RKO (cell line): ENCODE data around the gene B9D1.
"Not testable (repeated sequence)": the region's sequence is repeated elsewhere in the genome, so short reads cannot be mapped to it uniquely, and the experiment has no call there.

Experiments used
- DNase-seq: peaks from one replicate; pipeline ENCODE4 v3.0.0-alpha.2; 2016; ENCODE audit warnings: low spot score

B9D1 gene

GRCh38 chr17:19359151-19359550, 3.4 kb downstream of the B9D1 start:
- DNase-seq: no peak

DNA sequence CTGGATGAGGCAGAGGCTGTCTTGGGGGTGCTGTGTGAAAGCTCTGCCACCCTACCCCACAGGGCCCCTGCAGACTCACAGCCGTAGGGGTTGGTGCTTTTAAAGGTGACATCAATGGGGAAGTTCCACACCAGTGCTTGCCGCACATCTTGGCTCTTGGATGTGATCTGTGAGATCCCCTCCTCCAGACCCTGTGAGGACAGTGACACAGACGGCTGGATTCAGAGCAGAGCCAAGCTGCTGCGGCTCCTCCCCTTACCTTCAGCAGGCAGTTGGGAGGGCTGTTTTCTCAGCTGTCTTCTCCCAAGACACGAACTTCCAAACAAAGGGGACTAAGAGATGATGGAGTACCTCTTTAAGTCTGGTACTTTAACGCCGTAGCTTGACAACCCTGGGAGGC, 4.8 kb downstream of the B9D1 start:
- DNase-seq: no peak

GRCh38 chr17:19357351-19357750, 5.2 kb downstream of the B9D1 start:
- no peak for DNase-seq

DNA sequence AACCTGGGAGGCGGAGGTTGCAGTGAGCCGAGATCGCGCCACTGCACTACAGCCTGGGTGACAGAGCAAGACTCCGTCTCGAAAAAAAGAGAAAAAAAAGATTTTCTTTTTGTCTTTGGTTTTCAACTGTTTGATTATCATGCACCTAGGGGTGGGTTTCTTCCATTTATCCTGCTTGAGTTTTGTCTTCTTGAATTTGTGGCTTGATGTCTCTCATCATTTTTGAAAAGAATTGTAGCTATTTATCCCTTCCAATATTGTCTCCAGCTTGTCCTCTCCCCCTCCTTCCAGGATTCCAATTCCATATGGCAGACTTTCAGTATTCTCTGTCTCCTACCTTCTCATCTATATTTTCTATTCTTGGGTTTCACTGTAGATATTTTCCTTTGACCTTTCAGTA, 7.8 kb downstream of the B9D1 start:
- DNase-seq: no peak

- DNase-seq: not testable (repeated sequence)
These were observed 9.1 kb downstream of the B9D1 start for GRCh38 chr17:19353401-19353800.

DNA sequence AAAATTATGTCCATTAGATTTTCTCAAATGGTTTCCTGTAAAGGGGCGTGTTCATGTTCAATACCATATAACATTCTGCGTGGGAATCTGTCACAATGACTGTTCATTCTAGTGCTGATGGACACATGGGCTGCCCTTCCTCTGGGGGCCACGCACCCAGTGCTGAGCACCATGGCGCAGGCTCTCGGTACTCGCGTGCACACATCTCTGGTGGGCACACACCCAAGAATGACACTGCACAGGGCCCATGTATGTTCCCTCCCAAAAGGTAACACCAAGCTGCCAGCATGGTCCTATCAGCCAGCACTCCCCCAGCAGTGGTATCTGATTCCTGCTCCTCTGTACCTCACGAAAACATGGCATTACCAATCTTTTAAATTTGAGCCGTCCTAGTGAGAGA, 13.7 kb downstream of the B9D1 start:
- no peak for DNase-seq

GRCh38 chr17:19348081-19348650, 14.4 kb downstream of the B9D1 start:
- DNase-seq: no peak

DNA sequence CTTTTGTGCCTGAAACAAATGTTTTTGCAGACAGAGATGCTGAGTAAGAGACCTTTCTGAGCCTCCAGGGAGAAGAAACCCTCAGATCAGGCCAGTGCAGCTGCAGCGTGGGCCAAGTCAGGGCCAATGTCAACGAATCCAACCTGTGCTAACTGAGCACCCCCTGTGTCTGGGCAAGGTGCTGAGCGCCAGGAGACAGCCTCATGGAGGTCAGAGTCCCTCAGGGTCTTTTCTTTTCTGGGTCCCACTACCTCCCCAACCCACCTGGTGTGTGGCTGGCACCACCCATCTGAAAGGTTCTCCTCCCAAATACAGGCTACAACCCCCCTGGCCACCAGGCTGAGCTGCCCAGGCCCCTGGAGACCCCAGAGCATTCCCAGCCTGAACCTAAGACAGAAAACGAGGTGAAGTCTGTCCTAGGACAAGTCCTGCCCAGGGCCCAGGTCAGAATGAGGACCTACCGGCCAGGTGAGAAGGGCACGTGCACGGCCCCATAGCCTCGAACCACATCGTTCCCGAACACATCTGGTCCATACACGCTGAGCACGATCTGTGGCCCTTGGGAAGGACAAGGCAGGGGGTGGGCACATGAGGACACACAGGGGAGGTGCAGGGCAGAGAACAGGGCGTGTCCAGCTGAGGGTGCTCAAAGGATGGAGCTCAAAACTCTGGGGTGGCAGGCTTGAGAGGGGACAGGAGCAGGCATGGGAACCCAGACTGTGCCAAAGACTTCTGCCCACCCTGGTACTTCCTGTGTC, 15.0 kb downstream of the B9D1 start:
- no peak for DNase-seq

GRCh38 chr17:19346351-19347255, 15.9 kb downstream of the B9D1 start:
- peak; percentile 47 for DNase-seq

DNA sequence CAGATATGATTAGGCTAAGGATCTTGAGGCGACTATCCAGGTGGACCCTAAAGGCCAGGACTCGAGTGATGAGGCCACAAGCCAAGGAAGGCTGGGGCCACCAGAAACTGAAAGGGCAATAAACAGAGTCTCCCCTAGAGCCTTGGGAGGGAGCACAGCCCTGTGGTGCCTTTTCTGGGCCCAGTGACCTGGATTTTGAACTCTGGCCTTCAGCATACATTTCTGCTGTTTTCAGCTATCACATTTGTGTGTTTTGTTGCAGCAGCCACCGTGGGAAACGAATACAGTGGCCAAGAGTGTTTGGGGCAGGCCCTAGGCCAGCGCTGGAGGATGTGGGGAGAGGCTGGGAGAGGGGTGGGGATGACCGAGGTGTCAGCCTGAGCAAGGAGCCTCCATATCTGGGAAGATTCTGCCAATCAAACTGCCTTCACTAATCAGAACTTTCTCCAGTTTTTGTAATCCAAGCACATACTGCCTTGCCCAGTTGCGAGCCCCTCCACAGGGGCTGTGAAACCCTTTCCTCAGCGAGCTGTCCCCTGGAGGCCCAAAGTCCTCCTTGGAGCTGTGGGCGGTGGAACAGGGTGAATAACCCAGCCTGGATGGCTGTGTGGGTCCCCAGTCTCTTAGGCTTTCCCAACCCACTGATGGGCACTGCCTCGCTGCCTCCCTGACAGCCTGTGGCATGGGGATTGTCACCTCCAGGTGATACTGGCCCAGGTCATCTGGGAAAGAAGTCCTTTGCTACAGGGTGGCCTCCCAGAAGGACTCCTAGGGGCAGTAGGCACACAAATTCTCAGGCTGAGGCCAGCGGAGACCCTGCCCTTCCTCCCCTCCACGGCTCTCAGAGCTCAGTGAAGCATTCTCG, 16.8 kb downstream of the B9D1 start:
- no peak for DNase-seq

GRCh38 chr17:19345067-19345460, 17.5 kb downstream of the B9D1 start:
- no peak for DNase-seq

GRCh38 chr17:19344311-19345066, 18.0 kb downstream of the B9D1 start:
- DNase-seq: no peak

- DNase-seq: no peak
These were observed 18.8 kb downstream of the B9D1 start for GRCh38 chr17:19343671-19344151.

DNA sequence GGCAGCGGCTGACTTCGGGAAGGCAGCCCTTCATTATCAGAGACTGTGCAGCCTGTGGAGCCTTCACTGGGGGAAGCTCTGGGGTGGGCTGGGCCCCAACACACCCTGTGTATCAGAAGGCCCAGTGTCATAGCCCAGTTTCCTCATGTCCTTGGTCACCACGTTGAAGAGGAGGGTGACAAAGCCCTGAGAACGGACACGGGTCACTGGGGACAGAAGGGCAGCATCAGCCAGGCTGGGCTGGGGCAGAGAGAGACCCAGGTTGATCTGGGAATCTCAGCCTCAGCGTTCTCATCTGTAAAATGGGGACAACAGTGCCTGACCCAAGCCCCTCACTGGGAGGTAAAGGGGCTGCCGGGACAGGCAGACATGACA, 19.3 kb downstream of the B9D1 start:
- no peak for DNase-seq

DNA sequence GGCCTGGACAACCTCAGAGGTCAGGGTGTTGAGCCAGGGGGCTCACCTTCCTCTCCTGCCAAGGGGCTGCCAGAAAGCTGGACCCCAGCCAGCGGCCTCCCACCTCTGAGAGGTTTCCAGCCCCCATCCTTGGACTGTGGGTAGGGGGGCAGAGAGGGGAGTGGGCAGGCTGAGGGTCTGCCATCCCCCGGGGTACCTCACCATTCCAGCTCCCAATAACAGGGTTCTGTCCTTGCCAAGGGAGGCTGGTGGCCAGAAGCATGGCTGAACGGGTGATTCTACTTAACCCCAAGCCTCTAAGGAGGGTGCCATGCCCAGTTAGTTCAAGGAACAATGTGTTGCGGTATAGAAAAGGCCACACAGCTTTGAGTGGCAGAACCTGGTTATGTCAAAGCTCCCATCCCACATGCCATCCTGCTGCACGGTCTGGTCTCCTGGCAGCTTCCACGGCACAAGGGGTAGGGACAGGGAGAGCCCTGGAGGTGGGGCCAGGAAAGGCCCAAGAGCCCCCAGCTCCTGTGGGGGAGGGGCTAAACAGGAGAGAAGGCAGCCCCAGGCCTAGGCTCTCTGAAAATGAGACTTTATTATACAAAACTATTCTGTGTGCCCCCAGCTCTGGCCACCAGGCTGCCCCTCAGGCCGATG, 19.8 kb downstream of the B9D1 start:
- no peak for DNase-seq

- no peak for DNase-seq
These were observed 20.6 kb downstream of the B9D1 start for GRCh38 chr17:19341641-19342610.

- DNase-seq: no peak
These were observed 21.3 kb downstream of the B9D1 start for GRCh38 chr17:19341211-19341631.

GRCh38 chr17:19339341-19339815, 23.1 kb downstream of the B9D1 start:
- no peak for DNase-seq
